ENCODE data around the gene PAF1.

GRCh38 chr19:39422020-39422419 lies 31.1 kb upstream of the PAF1 start:
- TF ChIP-seq CTCF (conservative IDR thresholded peaks at IDR 0.05) (no peak), ZFX (IDR thresholded peaks at IDR 0.05) (no peak)

Data from C4-2B (cell line).